ENCODE measurements around the gene SLC15A2.

GRCh38 chr3:121852256-121852655 is 41.9 kb upstream of the SLC15A2 start:
- TF ChIP-seq POU2F2 (IDR thresholded peaks at IDR 0.05; ENCODE audit: low read depth, low read length) = no peak
- no peak for TF ChIP-seq POLR2A (IDR thresholded peaks at IDR 0.05; ENCODE audit: low read depth, low read length)
- no peak for TF ChIP-seq POLR2AphosphoS5 (IDR thresholded peaks at IDR 0.05; ENCODE audit: low read depth, low read length)
